A673 (cell line): ENCODE results near the gene PLEKHA3.

ENCODE experiments used
- EZH2 ChIP-seq: fragments of 200-600 bp; sonication (generic); IDR thresholded peaks from 2 replicates; pipeline ENCODE4 v1.6.1; 2017; ENCODE audit warnings: borderline replicate concordance, low read depth, mild to moderate bottlenecking, mixed read lengths, antibody characterized with exemption, low read length; ENCODE audit not compliant: poor library complexity, severe bottlenecking
- TF ChIP-seq, protein P1 (sequence below): fragments of 300-800, 200-600 bp; sonication (generic); conservative IDR thresholded peaks from 2 replicates; pipeline ENCODE4 v1.5.1; 2017; ENCODE audit warnings: low read depth, mild to moderate bottlenecking, antibody characterized with exemption, low read length, moderate library complexity, mixed read lengths

DNA sequence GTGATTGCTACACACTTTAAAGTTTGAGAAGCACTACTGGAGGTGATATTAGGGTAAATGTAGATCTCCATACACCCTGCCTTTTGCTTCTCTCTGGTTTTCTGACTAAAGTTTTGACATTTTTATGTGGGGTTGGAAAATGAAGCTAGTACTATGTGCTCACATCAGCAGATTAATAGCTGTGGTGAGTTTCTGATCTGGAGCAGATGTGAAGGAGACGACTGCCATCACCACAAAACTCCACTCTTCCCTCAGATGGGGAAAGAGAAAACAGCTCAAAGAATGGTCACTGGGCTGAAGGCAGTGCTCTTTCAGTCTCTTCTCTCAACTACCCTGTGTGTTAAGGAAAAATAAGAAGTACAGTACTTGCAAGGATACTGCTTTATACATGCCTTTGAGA lies 37.2 kb downstream of the PLEKHA3 start:
- TF ChIP-seq, protein P1, sequence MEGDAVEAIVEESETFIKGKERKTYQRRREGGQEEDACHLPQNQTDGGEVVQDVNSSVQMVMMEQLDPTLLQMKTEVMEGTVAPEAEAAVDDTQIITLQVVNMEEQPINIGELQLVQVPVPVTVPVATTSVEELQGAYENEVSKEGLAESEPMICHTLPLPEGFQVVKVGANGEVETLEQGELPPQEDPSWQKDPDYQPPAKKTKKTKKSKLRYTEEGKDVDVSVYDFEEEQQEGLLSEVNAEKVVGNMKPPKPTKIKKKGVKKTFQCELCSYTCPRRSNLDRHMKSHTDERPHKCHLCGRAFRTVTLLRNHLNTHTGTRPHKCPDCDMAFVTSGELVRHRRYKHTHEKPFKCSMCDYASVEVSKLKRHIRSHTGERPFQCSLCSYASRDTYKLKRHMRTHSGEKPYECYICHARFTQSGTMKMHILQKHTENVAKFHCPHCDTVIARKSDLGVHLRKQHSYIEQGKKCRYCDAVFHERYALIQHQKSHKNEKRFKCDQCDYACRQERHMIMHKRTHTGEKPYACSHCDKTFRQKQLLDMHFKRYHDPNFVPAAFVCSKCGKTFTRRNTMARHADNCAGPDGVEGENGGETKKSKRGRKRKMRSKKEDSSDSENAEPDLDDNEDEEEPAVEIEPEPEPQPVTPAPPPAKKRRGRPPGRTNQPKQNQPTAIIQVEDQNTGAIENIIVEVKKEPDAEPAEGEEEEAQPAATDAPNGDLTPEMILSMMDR, result no peak
- no peak for TF ChIP-seq EZH2
